HS-5 (cell line): ENCODE results near the gene TST.

Source experiments
- DNase-seq: peaks from one replicate; pipeline ENCODE4 v3.0.0-alpha.2; 2012; ENCODE audit warnings: low read depth

The TST gene

GRCh38 chr22:37032134-37032534 lies 12.9 kb upstream of the TST start:
- no peak for DNase-seq

GRCh38 chr22:37030560-37031281 lies 11.5 kb upstream of the TST start:
- no peak for DNase-seq

GRCh38 chr22:37028692-37029674 lies 9.7 kb upstream of the TST start:
- DNase-seq = no peak

- no peak for DNase-seq
These were observed 8.3 kb upstream of the TST start for GRCh38 chr22:37027556-37027955.

- DNase-seq = no peak
These were observed 7.1 kb upstream of the TST start for GRCh38 chr22:37026325-37026724.

GRCh38 chr22:37025500-37026070 lies 6.3 kb upstream of the TST start:
- DNase-seq = no peak

GRCh38 chr22:37024339-37025157 lies 5.3 kb upstream of the TST start:
- no peak for DNase-seq

GRCh38 chr22:37023743-37024338 lies 4.6 kb upstream of the TST start:
- DNase-seq = no peak

GRCh38 chr22:37022483-37023337 lies 3.5 kb upstream of the TST start:
- no peak for DNase-seq

- DNase-seq = no peak
These were observed 2.6 kb upstream of the TST start for GRCh38 chr22:37021710-37022482.

GRCh38 chr22:37021041-37021440 lies 1.8 kb upstream of the TST start:
- DNase-seq = no peak

- DNase-seq = no peak
These were observed 889 bp upstream of the TST start for GRCh38 chr22:37020192-37020479.

GRCh38 chr22:37018815-37019308 lies 385 bp downstream of the TST start:
- no peak for DNase-seq

GRCh38 chr22:37018086-37018814 lies 997 bp downstream of the TST start:
- no peak for DNase-seq

GRCh38 chr22:37017356-37017755 lies 1.9 kb downstream of the TST start:
- no peak for DNase-seq

- no peak for DNase-seq
These were observed 2.9 kb downstream of the TST start for GRCh38 chr22:37016134-37016910.

- no peak for DNase-seq
These were observed 3.7 kb downstream of the TST start for GRCh38 chr22:37015587-37015878.

- no peak for DNase-seq
These were observed 4.2 kb downstream of the TST start for GRCh38 chr22:37014835-37015586.
